ENCODE results near the gene RASGRF2. TPM values are rescaled to one million over a fixed set of nuclear protein-coding genes. Genes with fewer than 3 reads are reported as not detected.

RASGRF2 gene
- total and polyA plus RNA-seq, 2 of the 8 experiments (the other 6 are each of a cell fraction or from before 2014, with no cell fraction given): 2.6 to 29.5 TPM

- TF ChIP-seq CTCF (IDR thresholded peaks at IDR 0.05; ENCODE audit: control extremely low read depth in 1 of 3, insufficient read depth in 1 of 3, low read depth in 1 of 3, low read length in 3 of 3) (no peak), JUN (IDR thresholded peaks at IDR 0.05; ENCODE audit: low read depth, low read length) (no peak)
Measured at GRCh38 chr5:81228084-81228483, 267.9 kb downstream of the RASGRF2 start (continued).

Data from H1 (cell line).